ENCODE measurements around the gene RNU5B-1.

The RNU5B-1 gene

DNA sequence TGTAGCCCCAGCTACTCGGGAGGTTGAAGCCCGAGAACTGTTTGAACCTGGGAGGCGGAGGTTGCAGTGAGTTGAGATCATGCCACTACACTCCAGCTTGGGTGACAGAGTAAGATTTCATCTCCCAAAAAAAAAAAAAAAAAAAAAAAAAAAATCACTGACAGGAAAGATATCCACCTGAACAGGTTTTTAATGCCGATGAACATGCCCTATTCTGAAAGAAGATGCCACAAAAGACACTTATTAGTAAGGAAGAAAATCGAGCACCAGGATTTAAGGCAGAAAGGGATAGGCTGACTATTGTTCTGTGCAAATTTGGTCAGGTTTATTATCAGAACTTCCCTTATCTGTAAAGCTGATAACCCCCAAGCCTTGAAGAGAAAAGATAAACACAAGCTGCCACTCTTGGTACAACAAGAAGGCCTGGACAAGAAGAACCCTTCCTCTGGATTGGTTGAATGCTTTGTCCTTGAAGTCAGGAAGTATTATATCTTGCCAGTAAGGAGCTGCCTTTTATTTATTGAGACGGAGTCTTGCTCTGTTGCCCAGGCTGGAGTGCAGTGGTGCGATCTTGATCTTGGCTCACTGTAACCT lies 15.1 kb upstream of the RNU5B-1 start:
- no peak for DNase-seq

DNA sequence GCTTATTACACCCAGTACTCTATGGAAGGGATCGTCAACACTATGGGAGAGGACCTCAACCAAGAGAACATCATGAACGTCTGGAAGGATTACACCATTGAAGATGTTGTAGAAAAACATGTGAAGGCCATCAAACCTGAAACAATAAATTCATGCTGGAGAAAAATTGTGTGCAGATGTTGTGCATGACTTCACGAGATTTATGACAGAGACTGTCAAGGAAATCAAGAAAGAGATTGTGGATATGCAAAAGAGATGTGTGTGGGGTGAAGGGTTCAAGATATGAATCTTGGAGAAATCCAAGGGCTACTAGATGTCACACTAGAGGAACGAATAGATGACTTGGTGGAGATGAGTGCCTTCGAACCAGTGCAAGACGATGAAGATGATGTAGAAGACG lies 14.2 kb upstream of the RNU5B-1 start:
- DNase-seq = no peak

DNA sequence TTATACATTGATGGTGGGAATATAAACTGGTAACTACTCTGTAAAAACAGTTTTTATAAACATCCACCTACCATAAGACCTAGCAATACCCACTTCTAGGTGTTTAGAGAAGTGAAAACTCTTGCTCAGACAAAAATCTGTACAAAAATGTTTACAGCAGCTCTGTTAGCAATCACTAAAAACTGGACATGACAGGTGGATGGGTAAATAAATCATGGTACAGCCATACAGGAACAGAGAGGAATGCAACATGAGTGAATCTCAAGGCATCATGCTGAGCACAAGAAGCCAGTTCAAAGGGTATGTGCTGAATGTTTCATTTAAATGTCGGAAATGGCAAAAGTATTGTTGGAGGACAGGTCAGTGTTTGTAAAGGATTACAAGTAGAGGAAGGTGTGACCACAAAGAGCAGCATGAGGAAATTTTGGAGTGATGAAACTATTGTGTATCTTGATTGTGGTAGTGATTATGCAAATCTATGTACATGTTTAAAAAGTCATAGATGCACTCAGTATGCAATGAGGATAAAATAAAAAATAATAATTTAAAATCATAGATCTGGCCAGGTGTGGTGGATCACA lies 11.4 kb upstream of the RNU5B-1 start:
- DNase-seq = no peak

DNA sequence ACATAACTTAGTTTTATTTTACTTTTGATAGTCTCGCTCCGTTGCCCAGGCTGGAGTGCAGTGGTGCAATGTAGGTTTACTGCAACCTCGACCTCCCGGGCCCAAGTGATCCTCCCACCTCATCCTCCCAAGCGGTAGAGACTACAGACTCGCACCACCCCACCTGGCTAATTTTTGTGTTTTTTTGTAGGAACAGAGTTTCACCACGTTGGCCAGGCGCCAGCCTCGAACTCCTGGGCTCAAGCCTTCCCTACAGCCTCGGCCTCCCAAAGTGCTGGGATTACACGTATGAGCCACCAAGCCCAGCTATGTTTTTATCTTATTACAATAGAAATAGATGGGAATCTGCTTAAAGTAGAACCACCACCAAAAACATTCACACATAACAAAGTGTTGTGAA lies 5.7 kb upstream of the RNU5B-1 start:
- no peak for DNase-seq

DNA sequence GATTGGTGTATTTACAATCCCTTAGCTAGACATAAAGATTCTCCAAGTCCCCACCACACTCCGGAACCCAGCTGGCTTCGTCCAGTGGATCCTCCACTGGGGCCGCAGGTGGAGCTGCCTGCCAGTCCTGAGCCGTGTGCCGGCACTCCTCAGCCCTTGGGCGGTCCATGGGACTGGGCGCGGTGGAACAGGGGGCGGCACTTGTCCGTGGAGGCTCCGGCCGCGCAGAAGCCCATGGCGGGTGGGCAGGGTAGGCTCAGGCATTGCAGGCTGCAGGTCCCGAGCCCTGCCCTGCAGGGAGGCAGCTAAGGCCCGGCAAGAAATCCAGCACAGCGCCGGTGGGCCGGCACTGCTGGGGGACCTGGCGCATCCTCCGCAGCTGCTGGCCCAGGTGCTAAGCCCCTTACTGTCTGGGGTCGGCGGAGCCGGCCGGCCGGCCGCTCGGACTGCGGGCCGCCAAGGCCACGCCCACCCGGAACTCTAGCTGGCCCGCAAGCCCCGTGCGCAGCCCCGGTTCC lies 3.5 kb upstream of the RNU5B-1 start:
- no peak for DNase-seq

DNA sequence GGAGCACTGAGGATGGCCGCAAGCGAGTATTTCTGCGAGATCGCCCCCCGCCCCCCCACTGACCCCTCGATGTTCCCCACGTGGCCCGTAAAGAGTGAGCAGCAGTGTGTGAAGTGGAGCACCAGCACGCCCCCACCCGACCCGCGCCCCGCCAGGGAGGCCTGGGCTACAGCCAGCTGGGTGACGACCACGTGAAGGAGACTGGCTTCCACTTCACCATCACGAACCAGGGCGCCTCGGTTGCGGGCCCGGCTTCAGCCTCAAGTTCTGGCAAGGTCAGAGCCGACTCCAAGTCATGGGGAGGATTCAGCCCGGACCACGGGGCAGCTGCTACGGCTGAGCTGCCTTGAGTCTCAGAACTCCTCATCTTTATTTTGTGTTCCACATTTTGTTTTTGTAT lies 2.4 kb upstream of the RNU5B-1 start:
- no peak for DNase-seq

DNA sequence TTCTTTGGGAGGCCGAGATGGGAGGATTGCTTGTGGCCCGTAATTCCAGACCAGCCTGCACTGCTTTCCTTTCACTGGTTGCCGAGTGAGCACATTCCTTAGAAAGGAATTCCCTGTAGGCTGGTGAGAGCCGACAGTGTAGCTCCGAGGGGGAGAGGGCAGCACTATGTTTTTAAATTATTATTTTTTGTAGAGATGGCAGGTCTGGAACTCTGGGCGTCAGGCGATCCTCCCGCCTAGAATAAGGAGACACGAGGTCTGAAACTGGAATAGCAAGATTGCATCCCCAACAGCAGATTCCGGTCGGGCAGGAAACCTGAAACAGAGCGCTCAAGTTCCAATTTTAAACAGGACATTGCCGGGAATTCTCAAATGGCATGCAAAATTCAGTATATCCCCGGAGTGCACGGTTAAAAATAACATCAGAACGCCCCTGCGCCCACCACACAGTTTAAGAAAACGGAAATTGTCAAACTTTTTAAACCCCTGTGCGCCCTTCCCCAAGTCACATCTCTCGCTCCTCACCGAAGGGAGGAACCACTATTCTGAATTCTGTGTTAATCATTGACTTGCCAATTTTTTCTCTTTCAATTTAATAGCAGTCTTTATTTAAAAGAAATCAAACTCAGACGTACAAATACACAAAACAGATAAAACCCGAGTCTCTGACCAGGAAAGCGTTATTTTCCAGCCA lies 643 bp upstream of the RNU5B-1 start:
- DNase-seq = no peak

DNA sequence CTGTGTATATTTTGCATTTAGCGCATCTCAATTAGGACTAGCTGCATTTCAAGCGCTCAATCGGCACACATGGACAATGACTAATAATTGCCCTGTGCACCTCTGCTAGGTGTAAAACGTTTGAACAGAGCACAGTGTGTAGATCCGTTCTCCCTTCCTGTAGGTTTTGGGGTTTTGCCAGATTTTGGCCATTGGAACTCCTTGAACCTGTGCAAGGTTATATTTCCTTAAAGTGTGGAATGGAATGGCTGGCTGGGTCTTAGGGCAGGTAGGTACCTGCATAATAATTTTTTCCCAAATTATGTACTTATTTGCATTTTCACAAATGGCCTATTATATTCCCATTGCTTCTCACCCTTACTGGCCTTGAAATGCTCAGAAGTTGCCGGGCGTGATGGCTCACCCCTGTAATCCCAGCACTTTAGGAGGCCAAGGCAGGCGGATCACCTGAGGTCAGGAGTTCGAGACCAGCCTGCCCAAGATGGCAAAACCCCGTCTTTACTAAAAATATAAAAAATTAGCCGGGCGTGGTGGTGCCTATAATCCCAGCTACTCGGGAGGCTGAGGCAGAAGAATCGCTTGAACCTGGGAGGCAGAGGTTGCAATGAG lies 777 bp downstream of the RNU5B-1 start:
- DNase-seq = no peak

DNA sequence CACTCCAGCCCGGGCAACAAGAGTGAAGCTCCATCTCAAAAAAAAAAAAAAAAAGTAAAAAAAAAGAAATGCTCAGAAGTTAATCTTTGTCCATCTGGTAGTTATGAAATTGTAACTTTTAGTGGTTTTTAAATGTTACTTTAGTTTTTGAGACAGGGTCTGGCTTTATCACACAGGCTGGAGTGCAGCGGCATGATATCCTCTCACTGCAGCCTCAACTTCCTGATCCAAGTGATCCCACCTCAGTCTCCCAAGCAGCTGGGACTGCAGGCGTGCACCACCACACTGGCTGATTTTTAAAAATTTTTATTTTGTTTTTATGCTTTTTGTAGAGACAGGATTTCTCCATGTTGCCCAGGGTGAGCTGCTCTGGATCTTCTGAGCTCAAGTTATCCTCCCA lies 1.3 kb downstream of the RNU5B-1 start:
- DNase-seq = no peak

DNA sequence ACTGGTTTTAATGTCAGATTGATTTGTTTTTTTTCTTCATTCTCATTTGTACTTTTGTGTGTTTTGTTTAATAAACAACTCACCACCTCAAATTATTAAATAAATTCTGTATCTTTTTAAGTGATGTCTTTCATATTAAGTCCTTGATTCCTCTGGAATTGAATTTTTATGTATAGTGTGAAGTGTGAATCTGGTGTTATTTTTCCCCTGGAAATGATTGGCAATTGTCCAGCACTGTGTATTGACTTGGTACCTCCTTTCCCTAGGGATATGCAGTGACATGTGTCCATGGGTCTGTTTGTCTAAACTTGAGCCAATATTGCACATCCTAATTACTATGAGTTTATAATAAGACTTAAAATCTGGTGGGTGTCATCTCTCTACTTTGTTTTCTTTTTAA lies 2.1 kb downstream of the RNU5B-1 start:
- no peak for DNase-seq

DNA sequence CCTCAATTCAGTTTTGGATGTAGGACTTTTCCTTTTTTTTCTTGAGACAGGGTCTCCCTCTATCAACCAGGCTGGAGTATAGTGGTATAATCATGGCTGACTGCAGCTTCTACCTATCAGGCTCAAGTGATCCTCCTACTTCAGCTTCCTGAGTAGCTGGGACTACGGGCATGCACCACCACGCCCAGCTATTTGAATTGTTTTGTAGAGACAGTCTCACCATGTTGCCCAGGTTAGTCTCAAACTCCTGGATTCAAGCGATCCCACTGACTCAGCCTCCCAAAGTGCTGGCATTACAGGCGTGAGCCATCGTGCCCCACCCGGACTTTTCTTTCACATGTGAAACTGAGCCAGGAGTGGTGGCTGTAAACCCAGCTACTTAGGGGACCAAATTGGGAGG lies 3.5 kb downstream of the RNU5B-1 start:
- DNase-seq = no peak

DNA sequence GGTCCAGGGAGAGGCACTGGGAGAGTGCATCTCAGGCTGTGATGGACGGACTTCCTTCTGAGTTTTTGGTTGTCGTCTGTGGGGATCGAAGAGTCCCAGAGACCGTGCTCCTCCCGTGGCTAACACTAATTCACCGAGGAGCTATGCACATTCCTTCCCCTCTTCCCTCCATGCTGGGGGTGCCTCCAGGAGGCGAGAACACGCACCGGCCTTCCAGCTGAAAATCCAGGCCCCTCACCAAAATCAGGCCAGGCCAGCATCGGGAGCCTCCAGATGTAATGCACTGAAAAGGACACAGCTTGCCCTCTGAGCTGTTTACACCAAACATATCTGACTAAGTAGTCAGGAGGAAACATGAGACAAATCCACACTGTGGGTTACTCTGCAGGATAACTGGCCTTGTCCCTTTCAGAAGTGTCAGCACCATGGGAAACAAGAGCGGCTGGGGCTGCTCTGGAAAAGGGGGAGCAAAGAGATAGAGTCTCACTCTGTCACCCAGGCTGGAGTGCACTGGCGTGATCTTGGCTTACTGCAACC lies 5.5 kb downstream of the RNU5B-1 start:
- DNase-seq = no peak

DNA sequence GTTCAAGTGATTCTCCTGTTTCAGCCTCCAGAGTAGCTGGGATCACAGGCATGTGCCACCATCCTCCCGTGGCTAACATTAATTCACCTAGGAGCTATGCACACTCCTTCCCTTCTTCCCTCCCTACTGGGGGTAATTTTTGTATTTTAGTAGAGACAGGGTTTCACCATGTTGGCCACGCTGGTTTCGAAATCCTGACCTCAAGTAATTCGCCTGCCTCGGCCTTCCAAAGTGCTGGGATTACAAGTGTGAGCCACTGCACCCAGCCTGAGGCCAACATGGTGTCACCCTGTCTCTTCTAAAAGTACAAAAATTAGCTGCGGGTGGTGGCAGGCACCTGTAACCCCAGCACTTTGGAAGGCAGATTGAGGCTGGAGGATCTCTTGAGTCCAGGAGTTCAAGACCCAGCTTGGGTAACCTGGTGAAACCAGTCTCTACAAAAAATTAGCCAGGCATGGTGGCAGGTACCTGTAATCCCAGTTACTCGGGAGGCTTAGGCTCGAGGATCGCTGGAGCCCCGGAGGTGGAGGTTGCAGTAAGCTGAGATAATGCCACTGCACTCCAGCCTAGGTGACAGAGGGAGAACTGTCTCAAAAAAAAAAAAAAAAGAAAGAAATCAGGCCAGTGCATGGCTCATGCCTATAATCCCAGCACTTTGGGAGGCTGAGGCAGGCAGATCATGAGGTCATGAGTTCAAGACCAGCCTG lies 6.1 kb downstream of the RNU5B-1 start:
- DNase-seq = no peak

DNA sequence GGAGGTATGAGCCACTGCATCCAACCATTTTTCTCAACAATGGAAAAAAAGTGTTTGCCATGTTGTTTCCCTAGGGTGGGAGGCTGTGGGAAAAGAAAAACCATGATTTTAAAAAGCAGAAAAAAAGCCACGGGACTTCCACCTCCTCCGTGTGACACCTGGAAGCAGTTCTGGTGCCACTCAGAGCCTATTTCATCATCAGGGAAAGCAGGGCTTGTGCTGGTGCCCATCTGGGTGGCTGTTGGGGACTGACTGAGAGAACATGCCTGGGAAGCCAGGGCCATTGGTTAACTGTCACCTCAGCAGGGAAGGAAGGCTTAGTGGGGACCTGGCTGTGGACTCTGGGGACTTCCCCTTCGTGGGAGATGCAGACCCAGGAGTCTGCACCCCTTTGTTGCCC lies 7.3 kb downstream of the RNU5B-1 start:
- DNase-seq = no peak

DNA sequence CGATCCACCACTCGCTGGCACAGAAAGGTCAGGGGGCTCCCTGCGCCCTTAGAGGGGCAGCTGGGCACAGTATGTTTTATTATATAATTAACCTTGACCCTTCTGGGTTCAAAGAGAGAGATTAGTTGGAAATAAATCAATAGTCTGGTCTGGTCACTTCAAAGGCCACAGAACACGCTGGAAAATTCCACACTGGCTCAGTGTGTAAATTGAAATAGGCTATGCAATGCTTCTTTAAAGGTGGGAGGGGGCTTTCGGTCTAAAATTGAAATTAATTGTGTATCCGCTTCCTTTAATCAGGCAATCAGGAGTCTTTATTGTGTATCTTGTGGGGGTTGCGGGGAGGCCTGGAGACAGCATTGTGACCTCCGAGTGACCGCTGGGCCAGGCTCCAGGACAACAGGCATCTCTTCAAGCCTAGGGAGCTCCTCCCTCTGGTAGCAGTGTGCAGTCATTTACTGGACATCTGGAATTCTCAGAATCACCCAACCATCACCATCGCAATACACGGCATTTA lies 8.0 kb downstream of the RNU5B-1 start:
- DNase-seq = no peak

DNA sequence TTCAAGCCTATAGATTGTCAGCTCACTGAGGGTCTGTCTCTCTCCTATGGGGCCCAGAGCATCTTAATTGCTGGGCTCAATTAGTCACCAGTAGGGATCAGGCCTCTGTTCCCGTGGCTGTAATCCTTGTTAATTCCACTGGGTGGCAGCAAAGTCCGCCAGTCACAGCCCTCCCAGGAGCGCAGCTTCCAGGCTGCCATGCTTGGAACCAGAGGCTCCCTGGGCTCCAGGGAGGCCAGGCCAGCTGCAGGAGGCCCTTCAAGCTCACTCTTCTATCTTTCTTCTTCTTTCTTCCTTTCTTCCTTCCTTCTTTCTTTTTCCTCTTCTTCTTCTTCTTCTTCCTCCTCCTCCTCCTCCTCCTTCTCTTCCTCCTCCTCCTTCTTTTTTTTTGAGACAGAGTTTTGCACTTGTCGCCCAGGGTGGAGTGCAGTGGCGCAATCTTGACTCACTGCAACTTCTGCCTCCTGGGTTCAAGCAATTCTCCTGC lies 14.4 kb downstream of the RNU5B-1 start:
- no peak for DNase-seq

DNA sequence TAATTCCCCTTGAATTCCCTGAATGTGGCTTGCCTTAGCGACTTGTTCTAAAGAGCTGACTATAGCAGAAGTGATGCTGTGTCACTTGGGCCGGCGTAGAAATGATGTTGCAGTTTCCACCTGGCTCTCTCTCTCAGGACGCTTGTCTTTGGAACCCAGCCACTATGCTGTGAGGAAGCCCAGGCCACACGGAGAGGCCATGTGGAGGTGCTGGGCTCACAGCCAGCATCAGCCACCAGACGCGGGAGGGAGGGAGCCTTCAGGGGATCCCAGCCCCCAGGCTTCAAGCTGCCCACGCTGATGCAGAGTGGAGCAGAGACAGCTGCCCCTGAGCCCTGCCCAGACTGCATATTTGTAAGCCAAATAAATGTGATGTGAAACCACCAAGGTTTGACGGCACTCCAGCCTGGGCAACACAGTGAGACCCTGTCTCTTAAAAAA lies 18.6 kb downstream of the RNU5B-1 start:
- DNase-seq = no peak

DNA sequence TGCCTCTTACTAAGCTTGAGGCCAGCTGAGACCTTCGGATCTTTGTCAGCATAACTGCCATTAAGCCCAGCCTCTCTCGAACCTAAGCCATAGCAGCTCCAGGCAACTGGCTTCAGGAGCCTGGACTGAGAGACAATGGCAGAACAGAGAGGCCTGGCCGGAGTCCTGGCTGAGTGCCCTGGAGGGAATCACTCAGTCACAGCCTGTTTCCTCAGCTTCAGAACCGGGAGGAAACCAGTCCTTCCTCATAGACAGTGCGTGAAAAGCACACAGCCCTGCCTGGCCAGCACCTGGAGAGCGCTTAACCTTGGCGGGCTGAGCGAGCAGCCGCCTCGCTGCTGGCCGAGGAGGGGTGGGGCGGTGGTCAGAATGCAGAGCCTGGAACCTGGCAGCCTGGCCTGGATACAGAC lies 21.6 kb downstream of the RNU5B-1 start:
- DNase-seq = no peak

DNA sequence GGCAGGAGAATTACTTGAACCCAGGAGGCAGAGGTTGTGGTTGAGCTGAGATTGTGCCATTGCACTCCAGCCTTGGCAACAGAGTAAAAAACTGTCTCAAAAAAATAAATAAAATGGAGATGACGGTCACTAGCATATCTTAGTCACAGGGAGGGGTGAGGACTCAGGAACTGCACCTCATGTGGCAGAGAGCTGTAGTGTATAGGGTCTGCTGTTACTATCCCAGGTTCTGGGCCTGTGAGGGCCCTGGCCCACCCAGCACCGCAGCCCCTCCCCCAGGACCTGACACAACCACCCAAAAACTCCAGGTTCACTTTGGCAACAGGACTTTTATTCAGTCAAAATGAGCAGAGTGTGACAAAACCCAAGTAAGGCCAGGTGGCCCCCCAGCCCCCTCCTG lies 22.3 kb downstream of the RNU5B-1 start:
- DNase-seq = no peak

DNA sequence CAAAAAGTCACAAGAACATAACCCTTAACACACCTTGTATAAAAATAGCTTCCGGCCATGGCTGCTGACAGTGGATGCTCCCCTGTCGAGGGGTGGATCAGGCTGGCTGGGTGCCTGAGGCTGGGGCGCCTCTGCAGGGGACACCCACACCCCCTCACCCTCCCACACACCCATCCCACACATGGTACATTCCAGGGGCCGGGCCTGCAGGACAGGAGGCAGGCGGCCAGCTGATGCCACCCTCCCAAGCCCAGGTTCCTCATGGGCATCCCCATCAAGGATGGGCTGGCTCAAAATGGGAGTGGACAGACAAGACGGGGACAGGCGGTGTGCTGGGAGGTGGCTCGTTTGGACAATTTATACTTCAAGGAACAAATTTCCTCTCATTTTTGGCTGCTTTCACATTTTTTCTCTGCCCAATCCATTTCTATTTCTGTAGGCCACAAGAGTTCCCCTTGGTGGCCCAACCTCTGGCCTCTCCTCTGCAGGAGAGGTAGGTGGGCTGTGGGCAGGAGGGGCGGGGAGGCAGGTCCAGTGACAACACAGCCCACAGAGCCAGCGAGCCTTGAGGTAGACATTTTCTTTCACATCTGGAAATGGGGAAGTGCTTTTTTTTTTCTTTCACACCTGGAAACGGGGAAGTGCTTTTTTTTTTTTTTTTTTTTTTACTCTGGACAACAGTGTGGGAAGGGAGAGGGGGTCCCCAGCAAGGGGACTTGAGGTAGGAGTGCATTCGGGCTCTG lies 23.3 kb downstream of the RNU5B-1 start:
- DNase-seq = no peak

DNA sequence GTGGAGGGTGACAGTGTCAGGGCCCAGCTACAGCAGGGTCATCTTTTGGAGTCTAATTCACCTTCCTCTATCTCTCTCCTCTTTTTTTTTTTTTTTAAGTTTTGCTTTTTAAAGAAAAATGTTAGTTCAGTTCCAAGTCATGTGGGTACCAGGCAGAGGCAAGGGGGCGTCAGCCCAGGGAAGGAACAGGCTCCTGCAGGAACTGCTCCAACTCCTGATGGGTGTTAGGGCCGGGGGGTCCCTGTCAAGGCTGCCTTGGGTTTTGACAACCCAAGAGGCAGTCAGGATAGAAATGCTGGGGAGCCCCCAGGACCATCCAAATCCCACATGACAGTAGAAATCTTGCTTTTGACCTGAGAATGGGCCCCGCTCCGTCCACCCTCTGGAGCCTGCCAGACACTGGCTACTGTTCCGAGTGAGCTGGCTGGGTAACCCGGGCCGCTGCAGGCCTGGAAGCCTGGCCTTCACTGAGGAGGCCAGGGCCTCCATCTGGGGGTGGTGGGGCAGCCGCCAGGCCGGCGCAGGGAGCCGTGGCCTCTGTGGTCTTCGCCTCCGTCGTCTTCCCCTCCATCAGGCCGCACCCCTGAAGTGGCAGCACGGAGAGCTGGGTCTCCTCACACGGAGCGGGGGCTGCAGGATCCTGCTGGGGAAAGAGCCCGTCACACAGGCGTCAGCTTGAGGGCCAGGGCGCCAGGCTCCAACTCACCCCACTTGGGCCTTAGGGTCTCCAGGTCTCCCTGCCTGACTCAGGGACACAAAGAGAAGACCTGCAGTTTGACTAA lies 24.2 kb downstream of the RNU5B-1 start:
- no peak for DNase-seq
